Hepatocyte (in vitro differentiated cells): ENCODE measurements around the gene SIK3.

ENCODE experiments used
- CTCF ChIP-seq: fragments of 200-600 bp; sonication (generic); IDR thresholded peaks from 2 replicates; pipeline ENCODE4 v1.5.1; 2016; ENCODE audit warnings: antibody characterized with exemption, mild to moderate bottlenecking; ENCODE audit not compliant: poor library complexity
- EZH2phosphoT487 ChIP-seq: fragments of 200-600 bp; sonication (generic); IDR thresholded peaks from one replicate; pipeline ENCODE4 v1.6.1; 2018; ENCODE audit warnings: antibody characterized with exemption, mild to moderate bottlenecking, low read depth, moderate library complexity; ENCODE audit not compliant: unreplicated experiment, severe bottlenecking

- TF ChIP-seq CTCF: no peak
- no peak for TF ChIP-seq EZH2phosphoT487
Observed at GRCh38 chr11:117042689-117043088, 55.5 kb downstream of the SIK3 start.
